NCI-H345 treated with DMSO at 0.1 percent for 48 hours (cell line): ENCODE results near the gene IL36G.

Experiments used
- DNase-seq: peaks from one replicate; lab custom pipeline; 2025; ENCODE audit not compliant: unreplicated experiment; lab: John Stamatoyannopoulos, UW

IL36G gene

GRCh38 chr2:112972423-112973086 is 5.3 kb upstream of the IL36G start:
- DNase-seq: no peak

- DNase-seq: no peak
Observed at GRCh38 chr2:112973156-112973555, 4.7 kb upstream of the IL36G start.

GRCh38 chr2:112979731-112980130 is 1.9 kb downstream of the IL36G start:
- no peak for DNase-seq

- DNase-seq: no peak
Observed at GRCh38 chr2:112980537-112980936, 2.7 kb downstream of the IL36G start.

- DNase-seq: no peak
Observed at GRCh38 chr2:112985090-112985489, 7.3 kb downstream of the IL36G start.

GRCh38 chr2:112989611-112990010 is 11.8 kb downstream of the IL36G start:
- DNase-seq: no peak

- no peak for DNase-seq
Observed at GRCh38 chr2:112993831-112994230, 16.0 kb downstream of the IL36G start.

GRCh38 chr2:112994648-112995047 is 16.8 kb downstream of the IL36G start:
- no peak for DNase-seq

GRCh38 chr2:112995346-112995920 is 17.6 kb downstream of the IL36G start:
- no peak for DNase-seq

GRCh38 chr2:112996635-112997034 is 18.8 kb downstream of the IL36G start:
- DNase-seq: no peak

GRCh38 chr2:112997151-112997550 is 19.3 kb downstream of the IL36G start:
- DNase-seq: no peak

GRCh38 chr2:113000436-113000835 is 22.6 kb downstream of the IL36G start:
- DNase-seq: no peak

GRCh38 chr2:113002677-113003076 is 24.9 kb downstream of the IL36G start:
- no peak for DNase-seq

- DNase-seq: no peak
Observed at GRCh38 chr2:113005030-113005509, 27.3 kb downstream of the IL36G start, which contains the start of gene IL36A. Gene IL36A, plus strand, starts transcription at chr2:113005459. Its CDS starts 413 bp downstream, at chr2:113005872.

GRCh38 chr2:113007250-113007649 is 29.4 kb downstream of the IL36G start:
- no peak for DNase-seq

- DNase-seq: no peak
Observed at GRCh38 chr2:113009622-113010021, 31.8 kb downstream of the IL36G start.

GRCh38 chr2:113010088-113010487 is 32.3 kb downstream of the IL36G start:
- no peak for DNase-seq

GRCh38 chr2:113011108-113011507 is 33.3 kb downstream of the IL36G start:
- no peak for DNase-seq

- no peak for DNase-seq
Observed at GRCh38 chr2:113012436-113013335, 34.9 kb downstream of the IL36G start.

- no peak for DNase-seq
Observed at GRCh38 chr2:113013336-113013661, 35.5 kb downstream of the IL36G start.

GRCh38 chr2:113014067-113014466 is 36.3 kb downstream of the IL36G start:
- no peak for DNase-seq

- no peak for DNase-seq
Observed at GRCh38 chr2:113015042-113015441, 37.2 kb downstream of the IL36G start.
